CD4-positive, alpha-beta T cell (primary cell): Measurements from ENCODE around the gene PPP1R2C. TPM values are rescaled to one million over a fixed set of nuclear protein-coding genes. Genes with fewer than 3 reads are reported as not detected.

Experiments used
- ATAC-seq: fragments of 200-7000 bp; cut with Tn5 transposase; one replicate; pipeline ENCODE4 v1.10.0; 2022; ENCODE audit warnings: mild to moderate bottlenecking; ENCODE audit not compliant: poor library complexity
- CTCF ChIA-PET: fragments of 350-600 bp; sonication (Branson Sonifier 250); formaldehyde crosslinking; loops from one replicate; lab custom pipeline; 2021; ENCODE audit warnings: antibody characterized with exemption, inconsistent platforms; lab: Charles Lee
- POLR2A ChIA-PET: fragments of 350-600 bp; sonication (Branson Sonifier 250); formaldehyde crosslinking; loops from one replicate; lab custom pipeline; 2021; ENCODE audit warnings: antibody characterized with exemption, inconsistent platforms; lab: Charles Lee
- DNase-seq, 14 experiments: peaks; one replicate each; pipeline ENCODE4 v3.0.0-alpha.2; 2013 to 2020; ENCODE audit warnings: mixed read lengths in 2 of 14
- H3K27ac ChIP-seq, 2 donors: one replicate each; pipeline versions ENCODE4 v1.5.1 to v1.7.0; 2013; ENCODE audit warnings: low read length in 2 of 2, low read depth in 1 of 2, mild to moderate bottlenecking in 1 of 2
- H3K27me3 ChIP-seq, 2 experiments: 1 replicate in 1 of 2; 2 replicates in 1 of 2; pipeline versions ENCODE4 v1.6.1 to v1.7.0; 2013; ENCODE audit warnings: low read length in 2 of 2, control low read depth in 1 of 2, mild to moderate bottlenecking in 1 of 2, moderate library complexity in 1 of 2; ENCODE audit not compliant: insufficient read depth in 2 of 2, control insufficient read depth in 1 of 2
- H3K36me3 ChIP-seq: one replicate; pipeline ENCODE4 v1.6.1; 2013; ENCODE audit warnings: low read length, control low read depth; ENCODE audit not compliant: insufficient read depth
- H3K4me1 ChIP-seq: one replicate; pipeline ENCODE4 v1.6.1; 2013; ENCODE audit warnings: low read length, control low read depth; ENCODE audit not compliant: insufficient read depth
- H3K4me3 ChIP-seq: one replicate; pipeline ENCODE4 v1.5.1; 2013; ENCODE audit warnings: mild to moderate bottlenecking, low read length, moderate library complexity
- H3K9me3 ChIP-seq, 2 experiments: 1 replicate in 1 of 2; 2 replicates in 1 of 2; pipeline versions ENCODE4 v1.6.1 to v1.7.0; 2013; ENCODE audit warnings: low read length in 2 of 2, mild to moderate bottlenecking in 2 of 2, control low read depth in 1 of 2, moderate library complexity in 1 of 2; ENCODE audit not compliant: control insufficient read depth in 1 of 2, insufficient read depth in 1 of 2
- H3K27ac Mint-ChIP-seq: one replicate; pipeline ENCODE4 v1.8.0; 2020; ENCODE audit warnings: mixed read lengths
- H3K27me3 Mint-ChIP-seq: one replicate; pipeline ENCODE4 v1.8.0; 2021; ENCODE audit warnings: mixed read lengths
- H3K36me3 Mint-ChIP-seq: one replicate; pipeline ENCODE4 v1.8.0; 2021; ENCODE audit warnings: low read depth, mixed read lengths
- H3K4me1 Mint-ChIP-seq: one replicate; pipeline ENCODE4 v1.8.0; 2021; ENCODE audit warnings: low read depth, mixed read lengths
- H3K4me3 Mint-ChIP-seq: one replicate; pipeline ENCODE4 v1.8.0; 2020; ENCODE audit warnings: mild to moderate bottlenecking, mixed read lengths
- H3K9me3 Mint-ChIP-seq: one replicate; pipeline ENCODE4 v1.8.0; 2020; ENCODE audit warnings: mixed read lengths
- intact Hi-C, 2 experiments: fragments of 100-400 bp; cut with DNase I in 1 of 2; cut with micrococcal nuclease in 1 of 2; formaldehyde crosslinking; loops; one replicate each; pipeline versions ENCODE4 v1.15.1 to v1.9.0; 2023 to 2025; cut with DNase I, micrococcal nuclease
- total RNA-seq, 174 experiments: library from RNA in 2 of 174; stranded (reverse) in 2 of 174; gene quantifications; one replicate each; pipeline ENCODE4 v1.2.3 and lab custom pipeline; 2021 to 2026
- TF ChIP-seq, protein P1 (sequence below): fragments of 200-600 bp; IDR thresholded peaks from one replicate; pipeline ENCODE4 v1.8.0; 2022; ENCODE audit warnings: antibody characterized with exemption, mild to moderate bottlenecking

PPP1R2C gene
- total RNA-seq, 2 experiments from 2014 or later = not detected

DNA sequence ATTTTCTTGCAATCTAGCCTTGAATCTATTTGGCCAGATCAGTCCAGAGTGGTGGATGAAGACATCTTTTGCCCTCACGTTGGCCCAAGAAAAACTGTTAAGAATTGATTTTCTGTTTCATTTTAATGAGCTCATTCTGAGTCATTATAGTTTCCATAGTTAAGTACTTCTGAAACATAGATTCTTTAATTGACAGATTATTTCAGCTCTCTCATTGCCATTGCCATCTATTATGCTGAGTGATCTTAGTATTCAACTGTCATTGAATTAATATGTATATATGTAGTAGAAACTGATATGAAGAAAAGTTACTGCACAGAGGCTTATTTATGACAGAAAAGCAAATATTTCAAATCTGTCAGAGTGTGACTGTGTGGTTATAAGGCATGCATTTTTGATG is 45.5 kb upstream of the PPP1R2C start:
- intact Hi-C loops = no loop called here
- Mint-ChIP-seq H3K4me3 (no peak overlapping the region), H3K9me3 (peaks cover 4% of the 10 kb centered on the region), H3K4me1 (no peaks in the 10 kb centered on the region), H3K36me3 (no peaks in the 10 kb centered on the region), H3K27me3 (no peaks in the 10 kb centered on the region), H3K27ac (no peak overlapping the region)
- H3K27me3 ChIP-seq = no peaks in the 10 kb centered on the region
- CTCF ChIA-PET = interaction anchor here (0.9 kb wide), 1 partner anchor 10 kb away, joined by 3 read pairs; no protein-coding TSS in a partner anchor
- peaks cover 3 to 4% of the 10 kb centered on the region in 2 experiments for H3K9me3 ChIP-seq
- no peaks in the 10 kb centered on the region for H3K4me1 ChIP-seq
- H3K4me3 ChIP-seq = no peak overlapping the region
- H3K36me3 ChIP-seq = no peaks in the 10 kb centered on the region
- POLR2A ChIA-PET = no interaction called here
- no peak for ATAC-seq
- no peak overlapping the region for H3K27ac ChIP-seq
- DNase-seq = no peak
- TF ChIP-seq, protein P1, sequence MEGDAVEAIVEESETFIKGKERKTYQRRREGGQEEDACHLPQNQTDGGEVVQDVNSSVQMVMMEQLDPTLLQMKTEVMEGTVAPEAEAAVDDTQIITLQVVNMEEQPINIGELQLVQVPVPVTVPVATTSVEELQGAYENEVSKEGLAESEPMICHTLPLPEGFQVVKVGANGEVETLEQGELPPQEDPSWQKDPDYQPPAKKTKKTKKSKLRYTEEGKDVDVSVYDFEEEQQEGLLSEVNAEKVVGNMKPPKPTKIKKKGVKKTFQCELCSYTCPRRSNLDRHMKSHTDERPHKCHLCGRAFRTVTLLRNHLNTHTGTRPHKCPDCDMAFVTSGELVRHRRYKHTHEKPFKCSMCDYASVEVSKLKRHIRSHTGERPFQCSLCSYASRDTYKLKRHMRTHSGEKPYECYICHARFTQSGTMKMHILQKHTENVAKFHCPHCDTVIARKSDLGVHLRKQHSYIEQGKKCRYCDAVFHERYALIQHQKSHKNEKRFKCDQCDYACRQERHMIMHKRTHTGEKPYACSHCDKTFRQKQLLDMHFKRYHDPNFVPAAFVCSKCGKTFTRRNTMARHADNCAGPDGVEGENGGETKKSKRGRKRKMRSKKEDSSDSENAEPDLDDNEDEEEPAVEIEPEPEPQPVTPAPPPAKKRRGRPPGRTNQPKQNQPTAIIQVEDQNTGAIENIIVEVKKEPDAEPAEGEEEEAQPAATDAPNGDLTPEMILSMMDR = no peak

DNA sequence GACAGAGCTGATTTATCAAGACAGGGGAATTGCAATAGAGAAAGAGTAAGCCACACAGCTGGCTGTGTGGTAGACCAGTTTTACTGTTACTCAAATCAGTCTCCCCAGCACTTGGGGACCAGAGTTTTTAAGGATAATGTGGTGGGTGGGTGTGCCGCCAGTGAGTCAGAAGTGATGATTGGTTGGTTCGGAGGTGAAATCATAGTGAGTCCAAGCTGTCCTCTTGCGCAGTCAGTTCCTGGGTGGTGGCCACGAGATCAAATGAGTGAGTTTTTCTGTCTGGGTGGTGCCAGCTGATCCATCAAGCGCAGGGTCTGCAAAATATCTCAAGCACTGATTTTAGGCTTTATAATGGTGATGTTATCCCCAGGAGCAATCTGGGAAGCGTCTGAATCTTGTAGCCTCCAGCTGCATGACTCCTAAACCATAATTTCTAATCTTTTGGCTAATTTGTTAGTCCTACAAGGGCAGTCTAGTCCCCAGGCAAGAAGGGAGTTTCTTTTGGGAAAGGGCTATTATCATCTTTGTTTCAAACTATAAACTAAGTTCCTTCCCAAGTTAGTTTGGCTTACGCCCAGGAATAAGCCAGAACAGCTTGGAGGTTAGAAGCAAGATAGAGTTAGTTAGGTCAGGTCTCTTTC is 44.0 kb upstream of the PPP1R2C start:
- CTCF ChIA-PET = no interaction called here
- no peak overlapping the region for H3K4me3 ChIP-seq
- H3K4me1 ChIP-seq = no peaks in the 10 kb centered on the region
- no peaks in the 10 kb centered on the region for H3K36me3 ChIP-seq
- no peak for DNase-seq
- H3K27me3 ChIP-seq = no peaks in the 10 kb centered on the region
- H3K27ac ChIP-seq = no peak overlapping the region
- intact Hi-C loops = no loop called here
- no peaks in the 10 kb centered on the region for H3K36me3 Mint-ChIP-seq
- no peak for ATAC-seq
- H3K9me3 ChIP-seq = peaks cover 5 to 8% of the 10 kb centered on the region in 2 experiments
- H3K27me3 Mint-ChIP-seq = no peaks in the 10 kb centered on the region
- no peak overlapping the region for H3K27ac Mint-ChIP-seq
- H3K4me1 Mint-ChIP-seq = no peaks in the 10 kb centered on the region
- TF ChIP-seq, protein P1 = no peak
- H3K9me3 Mint-ChIP-seq = peaks cover 4% of the 10 kb centered on the region
- H3K4me3 Mint-ChIP-seq = no peak overlapping the region
- POLR2A ChIA-PET = no interaction called here

- peaks cover 6% of the 10 kb centered on the region for H3K36me3 Mint-ChIP-seq
- POLR2A ChIA-PET = interaction anchor here (0.6 kb wide), 1 partner anchor 520 kb away, joined by 3 read pairs; no protein-coding TSS in a partner anchor
These were observed 40.4 kb upstream of the PPP1R2C start for GRCh38 chrX:42818151-42818921.

More at GRCh38 chrX:42818151-42818921, 40.4 kb upstream of the PPP1R2C start:
- Mint-ChIP-seq H3K27me3 (no peaks in the 10 kb centered on the region), H3K27ac (no peak overlapping the region), H3K4me1 (no peaks in the 10 kb centered on the region), H3K9me3 (peaks cover 4% of the 10 kb centered on the region), H3K4me3 (no peak overlapping the region)
- Histone ChIP-seq H3K27me3 (no peaks in the 10 kb centered on the region), H3K27ac (no peak overlapping the region), H3K4me3 (no peak overlapping the region), H3K9me3 (peaks cover 5 to 16% of the 10 kb centered on the region in 2 experiments), H3K4me1 (no peaks in the 10 kb centered on the region), H3K36me3 (no peaks in the 10 kb centered on the region)
- ATAC-seq (no peak), DNase-seq (no peak)
- TF ChIP-seq, protein P1 = no peak
- intact Hi-C loops = no loop called here
- CTCF ChIA-PET = interaction anchor here (0.6 kb wide), 1 partner anchor 121 kb away, joined by 4 read pairs; no protein-coding TSS in a partner anchor
